ENCODE data around the gene P3H2. TPM values are rescaled to one million over a fixed set of nuclear protein-coding genes. Genes with fewer than 3 reads are reported as not detected.

P3H2 gene
- total RNA-seq, 4 donors from 2014 or later: 4.2 to 20.2 (median 5.7) TPM

DNA sequence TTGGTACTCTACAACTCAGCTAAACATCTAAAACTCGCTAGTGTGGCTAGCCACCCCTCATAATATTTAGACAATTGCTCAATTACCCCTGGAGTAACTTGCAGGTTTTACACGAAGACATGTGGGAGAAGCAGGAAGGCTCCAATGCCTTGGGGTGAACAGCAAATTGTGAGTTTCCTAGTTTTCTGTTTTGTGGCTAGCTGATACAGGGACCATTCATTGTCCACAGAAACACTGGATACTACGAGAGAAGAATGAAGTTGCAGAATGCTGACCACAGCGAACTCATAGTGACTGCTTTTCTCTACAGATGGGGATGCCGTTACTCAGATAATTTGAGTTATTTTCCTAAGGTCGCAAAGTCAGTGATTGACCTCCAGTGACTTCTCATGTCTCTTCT lies 212.9 kb downstream of the P3H2 start:
- Histone ChIP-seq H3K4me3 (replicated peaks in 1 of 3) (no peak overlapping the region), H3K27ac (no peak overlapping the region), H3K4me1 (no peaks in the 10 kb centered on the region), H3K36me3 (no peaks in the 10 kb centered on the region), H3K27me3 (no peaks in the 10 kb centered on the region), H3K9me3 (no peaks in the 10 kb centered on the region)
- DNase-seq: no peak
- WGBS, 2 donors: 80 to 90% methylated on average over 6 of the region's 6 CpGs
- intact Hi-C loops (cut with DNase I): no loop called here
- no peak for TF ChIP-seq POLR2A (IDR thresholded peaks at IDR 0.05)
- TF ChIP-seq CTCF (IDR thresholded peaks at IDR 0.05): no peak

Small RNA genes within 50 kb of the gene (small RNA-seq; reads per million reads assigned to genes)
- gene RNU6-1109P: not detected

Other genes starting within 250 kb of the P3H2 start
- gene CLDN1, start 201.5 kb upstream of the P3H2 start, total RNA-seq: 10 to 100 TPM in 2 of 4 donors, 1 to 10 TPM in 2; 5.1 to 29.2 (median 8.5) TPM

All from thyroid gland (tissue), 4 donors.